ENCODE measurements around the gene CNN3.

CNN3 gene

GRCh38 chr1:94926915-94927404 lies at the start of gene CNN3:
Gene CNN3 (minus strand): TSS chr1:94927110. CDS start chr1:94926894, 216 bp downstream.
- peak; percentile 94 for DNase-seq

DNA sequence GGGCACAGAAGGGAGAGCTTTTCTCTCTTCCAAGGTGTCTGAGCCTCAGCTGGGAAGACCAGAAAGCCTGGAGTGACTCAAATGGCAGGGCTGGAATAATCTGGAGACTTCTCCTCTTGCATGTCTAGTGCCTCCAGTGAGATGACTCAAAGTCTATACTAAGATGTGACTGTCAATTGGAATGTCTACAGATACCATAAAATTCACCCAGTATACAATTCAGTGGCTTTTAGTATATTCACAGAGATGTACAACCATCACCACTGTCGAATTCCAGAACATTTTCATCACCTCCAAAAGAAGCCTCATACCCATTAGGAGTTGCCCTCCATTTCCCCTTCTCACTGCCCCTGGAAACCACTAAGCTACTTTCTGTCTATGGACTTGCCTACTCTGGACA lies 47.9 kb upstream of the CNN3 start:
- DNase-seq = no peak

DNA sequence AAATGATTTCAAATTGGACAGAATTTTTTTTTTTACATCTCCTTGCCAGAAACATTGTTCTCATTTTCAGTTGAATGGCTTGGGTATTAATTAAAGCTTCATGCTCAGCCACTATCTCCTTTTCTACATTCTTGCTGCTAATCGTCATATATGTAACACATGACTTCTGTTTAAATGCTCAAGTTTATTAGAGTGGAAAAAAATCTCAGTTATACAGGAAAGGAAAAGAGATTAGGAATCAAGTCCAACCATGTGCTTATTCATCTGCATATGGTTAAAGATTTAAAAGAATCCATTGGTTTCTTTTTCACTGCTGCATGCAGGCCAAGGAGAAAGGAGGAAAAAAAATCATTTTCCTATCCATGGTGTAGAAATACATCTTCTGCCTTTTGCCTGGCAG lies 47.3 kb upstream of the CNN3 start:
- no peak for DNase-seq

- no peak for DNase-seq
Measured at GRCh38 chr1:94973309-94973922, 46.5 kb upstream of the CNN3 start.

- no peak for DNase-seq
Measured at GRCh38 chr1:94971491-94971924, 44.6 kb upstream of the CNN3 start.

DNA sequence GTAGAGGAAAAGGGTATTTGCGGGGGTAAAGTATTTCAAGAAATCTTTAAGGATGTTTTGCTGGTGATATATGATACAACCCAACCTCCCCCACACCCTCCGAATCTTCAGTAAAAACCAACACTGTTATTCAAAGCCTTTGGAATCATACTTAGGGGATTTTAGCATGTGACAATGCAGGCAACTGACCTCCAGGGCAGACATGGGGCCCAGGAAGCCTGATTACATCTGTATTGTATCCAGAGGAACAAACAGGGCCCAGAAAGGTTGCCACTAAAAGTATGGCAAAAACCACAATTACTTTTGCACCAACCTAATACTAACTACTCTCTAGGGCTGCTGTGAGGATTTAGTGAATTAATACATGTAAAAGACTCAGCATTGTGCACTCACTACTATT lies 43.9 kb upstream of the CNN3 start:
- DNase-seq = no peak

DNA sequence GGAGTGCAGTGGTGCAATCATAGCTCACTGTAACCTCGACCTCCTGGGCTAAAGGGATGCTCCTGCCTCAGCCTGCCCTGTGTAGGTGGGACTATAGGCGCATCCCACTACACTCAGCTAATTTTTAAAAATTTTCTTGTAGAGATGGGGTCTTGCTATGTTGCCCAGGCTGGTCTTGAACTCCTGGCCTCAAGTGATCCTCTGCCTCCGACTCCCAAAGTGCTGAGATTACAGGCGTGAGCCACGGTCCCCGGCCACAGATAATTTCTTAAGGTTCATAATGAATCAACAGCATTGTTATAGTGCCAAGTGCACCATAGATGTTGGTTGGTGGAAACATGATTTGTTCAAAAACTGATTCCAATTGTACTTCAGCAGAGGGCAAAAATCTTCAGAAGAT lies 42.2 kb upstream of the CNN3 start:
- DNase-seq = no peak

DNA sequence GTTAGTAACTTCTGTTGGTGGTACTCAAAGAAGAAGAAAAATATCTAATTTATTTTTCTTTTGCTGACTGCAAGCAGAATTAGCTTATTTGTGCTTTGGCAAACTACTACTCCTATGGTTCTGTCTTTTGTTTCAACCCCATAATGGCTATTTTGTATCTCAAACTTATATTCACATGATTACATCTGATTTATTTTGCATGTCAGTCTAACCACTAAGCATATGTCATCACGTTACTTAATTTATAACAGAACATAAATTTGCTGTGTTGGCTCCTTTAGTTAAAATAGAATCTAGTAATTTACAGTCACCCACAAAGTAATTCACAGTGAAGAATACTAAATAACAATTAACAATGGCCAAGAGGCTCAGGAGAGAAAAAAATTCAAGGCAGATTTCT lies 39.1 kb upstream of the CNN3 start:
- DNase-seq = no peak

DNA sequence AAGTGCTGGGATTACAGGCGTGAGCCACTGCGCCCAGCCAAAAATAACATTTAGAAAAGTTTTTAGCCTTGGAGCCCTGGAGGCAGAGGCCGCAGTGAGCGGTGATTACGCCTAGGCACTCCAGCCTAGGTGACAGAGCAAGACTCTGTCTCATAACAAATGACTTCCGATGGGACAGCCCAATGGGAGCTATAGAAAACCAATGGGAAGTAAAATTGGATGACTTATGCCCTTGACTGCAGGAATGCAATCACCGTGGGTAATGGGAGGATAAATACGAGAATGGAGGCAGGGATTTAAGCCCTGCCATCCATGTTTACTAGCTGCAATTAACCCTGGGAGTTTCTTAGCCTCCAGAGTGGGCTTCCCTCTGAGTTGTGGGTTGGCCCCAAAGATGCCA lies 37.0 kb upstream of the CNN3 start:
- DNase-seq = no peak

- peak; percentile 37 for DNase-seq
Measured at GRCh38 chr1:94962409-94963265, 35.7 kb upstream of the CNN3 start.

DNA sequence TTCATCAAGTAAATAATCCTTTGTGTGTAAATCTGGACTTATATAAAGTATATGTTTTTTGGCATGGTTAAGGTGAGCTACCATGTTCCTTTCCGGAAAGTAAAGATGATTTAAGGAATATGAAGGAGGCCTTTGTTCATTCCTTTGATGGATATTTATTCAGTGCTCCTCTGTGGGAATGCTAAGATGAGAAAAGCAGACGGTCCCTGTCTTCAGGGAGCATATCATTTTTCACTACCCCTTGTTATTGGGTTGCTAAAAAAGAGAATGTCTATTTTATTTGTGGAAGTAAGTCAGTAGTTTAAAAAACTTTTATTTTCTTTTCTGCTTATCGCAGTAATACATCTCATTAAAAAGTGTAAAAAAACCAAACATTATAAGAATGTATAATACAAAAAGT lies 35.1 kb upstream of the CNN3 start:
- no peak for DNase-seq

DNA sequence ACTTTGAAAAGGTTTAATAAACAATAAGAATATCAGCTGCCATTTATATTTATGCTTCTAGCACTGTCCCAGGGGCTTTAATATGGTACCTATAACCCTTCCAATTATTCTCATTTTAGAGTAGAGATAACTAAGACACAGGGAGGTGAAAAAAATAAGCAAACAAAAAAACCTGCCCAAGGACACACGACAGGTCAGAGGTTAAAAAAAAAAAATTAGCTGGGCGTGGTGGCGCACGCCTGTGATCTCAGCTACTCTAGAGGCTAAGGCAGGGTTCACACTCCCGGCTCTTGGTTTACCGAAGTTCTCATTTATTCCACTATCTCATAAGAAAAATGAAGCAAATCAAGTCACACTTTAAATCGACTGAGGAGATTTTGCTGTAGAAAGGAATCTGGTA lies 34.7 kb upstream of the CNN3 start:
- no peak for DNase-seq

GRCh38 chr1:94958081-94958480 lies 31.2 kb upstream of the CNN3 start:
- no peak for DNase-seq

GRCh38 chr1:94955767-94956632 lies 29.1 kb upstream of the CNN3 start:
- no peak for DNase-seq

- no peak for DNase-seq
Measured at GRCh38 chr1:94954263-94955220, 27.6 kb upstream of the CNN3 start.

GRCh38 chr1:94953746-94954145 lies 26.8 kb upstream of the CNN3 start:
- DNase-seq = no peak

GRCh38 chr1:94953107-94953506 lies 26.2 kb upstream of the CNN3 start:
- no peak for DNase-seq

- DNase-seq = no peak
Measured at GRCh38 chr1:94952539-94952938, 25.6 kb upstream of the CNN3 start.

GRCh38 chr1:94951509-94952208 lies 24.7 kb upstream of the CNN3 start:
- no peak for DNase-seq

DNA sequence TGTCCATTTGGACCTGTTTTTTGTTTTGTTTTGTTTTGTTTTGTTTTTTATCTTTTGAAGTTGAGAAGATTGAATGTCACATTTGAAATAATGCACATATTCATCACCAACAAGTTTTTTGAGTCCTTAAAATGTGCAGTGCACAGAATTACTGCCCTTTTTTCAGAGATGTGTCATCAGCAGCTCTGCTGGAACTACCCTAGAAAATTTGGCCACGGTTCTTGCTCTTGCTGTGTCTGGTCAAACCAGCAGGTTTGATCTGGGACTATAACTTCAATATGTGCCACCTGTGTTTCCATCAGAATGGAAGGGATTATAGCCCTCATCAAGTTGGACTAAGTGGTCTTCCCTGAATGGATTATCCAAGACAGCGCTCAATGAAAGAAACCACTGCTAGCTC lies 24.1 kb upstream of the CNN3 start:
- DNase-seq = no peak
